Panc1 (cell line): ENCODE measurements around the gene NDUFS6. TPM values are rescaled to one million over a fixed set of nuclear protein-coding genes. Genes with fewer than 3 reads are reported as not detected.

ENCODE experiments used
- ATAC-seq: fragments of 200-7000 bp; cut with Tn5 transposase; 2 replicates; pipeline ENCODE4 v1.9.1; 2020; ENCODE audit warnings: mild to moderate bottlenecking, moderate library complexity
- BruUV-seq: library from RNA; stranded (reverse); fragments of 400-500 nt; replicated peaks from 2 replicates; lab custom pipeline; 2021; lab: Mats Ljungman, UMichigan
- CTCF ChIA-PET: fragments of 300-600 bp; sonication (Branson Sonifier 250); formaldehyde crosslinking; loops from one replicate; lab custom pipeline; 2022; ENCODE audit warnings: antibody characterized with exemption; lab: Charles Lee
- POLR2A ChIA-PET: fragments of 300-600 bp; sonication (Branson Sonifier 250); formaldehyde crosslinking; loops from one replicate; lab custom pipeline; 2022; ENCODE audit warnings: antibody characterized with exemption; lab: Charles Lee
- DNase-seq: peaks from one replicate; pipeline ENCODE4 v3.0.0-alpha.2; 2010; ENCODE audit warnings: low read depth, low spot score
- H3K27ac ChIP-seq: 2 replicates; pipeline ENCODE4 v1.5.1; 2011; ENCODE audit warnings: mild to moderate bottlenecking, low read length, inconsistent platforms
- H3K27me3 ChIP-seq: fragments of 200-500 bp; sonication (Bioruptor generic); 2 replicates; pipeline ENCODE4 v1.6.0; 2014; ENCODE audit warnings: low read length, inconsistent platforms; ENCODE audit not compliant: control insufficient read depth, insufficient read depth
- H3K36me3 ChIP-seq: fragments of 200-500 bp; sonication (Bioruptor generic); 2 replicates; pipeline ENCODE4 v1.5.1; 2014; ENCODE audit warnings: inconsistent platforms, mild to moderate bottlenecking, low read length, moderate library complexity; ENCODE audit not compliant: control insufficient read depth, insufficient read depth
- H3K4me1 ChIP-seq: 2 replicates; pipeline ENCODE4 v1.5.1; 2011; ENCODE audit warnings: inconsistent platforms, mild to moderate bottlenecking, low read length, moderate library complexity; ENCODE audit not compliant: control insufficient read depth, insufficient read depth
- H3K4me3 ChIP-seq, 2 experiments: 2 replicates each; pipeline ENCODE4 v1.5.1; 2011 to 2012; ENCODE audit warnings: low read depth in 2 of 2, low read length in 2 of 2, mild to moderate bottlenecking in 2 of 2, inconsistent platforms in 1 of 2, moderate library complexity in 1 of 2
- H3K9me3 ChIP-seq: fragments of 200-500 bp; sonication (Bioruptor generic); 2 replicates; pipeline ENCODE4 v1.5.1; 2014; ENCODE audit warnings: low read depth, mild to moderate bottlenecking, inconsistent platforms, low read length, moderate library complexity; ENCODE audit not compliant: control insufficient read depth, insufficient read depth
- POLR2AphosphoS5 ChIP-seq: IDR thresholded peaks from 2 replicates; pipeline ENCODE4 v1.6.1; 2012; ENCODE audit warnings: mild to moderate bottlenecking, low read depth, low read length, moderate library complexity
- REST ChIP-seq, 2 experiments: IDR thresholded peaks; 2 replicates each; pipeline ENCODE4 v1.6.1; 2011 to 2012; ENCODE audit warnings: low read depth in 2 of 2, control low read depth in 1 of 2, low read length in 1 of 2, mild to moderate bottlenecking in 1 of 2, moderate library complexity in 1 of 2; ENCODE audit not compliant: insufficient read depth in 1 of 2
- SIN3A ChIP-seq: IDR thresholded peaks from 2 replicates; pipeline ENCODE4 v1.6.1; 2012; ENCODE audit warnings: low read depth, mild to moderate bottlenecking, low read length, moderate library complexity, borderline replicate concordance; ENCODE audit not compliant: insufficient read depth
- TCF7L2 ChIP-seq: IDR thresholded peaks from 2 replicates; pipeline ENCODE4 v1.6.1; 2011; ENCODE audit warnings: mild to moderate bottlenecking, low read depth, low read length, inconsistent platforms
- in situ Hi-C: cut with HindIII; loops from 2 replicates; pipeline ENCODE4 v1.10.0; 2016; ENCODE audit warnings: low sequenced_read_pairs, low pct_unique_long_range_greater_than_20kb
- intact Hi-C: fragments of 100-400 bp; cut with micrococcal nuclease; formaldehyde crosslinking; loops from one replicate; pipeline ENCODE4 v1.10.0; 2022; ENCODE audit not compliant: unreplicated experiment
- total RNA-seq: library from RNA; stranded (reverse); gene quantifications from one replicate; pipeline ENCODE4 v1.2.1, GENCODE V29; 2021; ENCODE audit not compliant: unreplicated experiment
- TF ChIP-seq, protein P1 (sequence below): fragments of 450-650 bp; IDR thresholded peaks from 2 replicates; pipeline ENCODE4 v1.5.1; 2017; ENCODE audit warnings: mild to moderate bottlenecking

NDUFS6 gene
- total RNA-seq, 1 experiment from 2014 or later: 70.6 TPM

GRCh38 chr5:1817261-1818043 lies 16.2 kb downstream of the NDUFS6 start:
- intact Hi-C loops: no loop called here
- Histone ChIP-seq H3K4me3 (no peak overlapping the region), H3K27me3 (no peaks in the 10 kb centered on the region), H3K4me1 (no peaks in the 10 kb centered on the region), H3K36me3 (peaks cover 12% of the 10 kb centered on the region), H3K9me3 (no peaks in the 10 kb centered on the region), H3K27ac (no peak overlapping the region)
- BruUV-seq: no TSS peak
- POLR2A ChIA-PET: no interaction called here
- TF ChIP-seq, protein P1, sequence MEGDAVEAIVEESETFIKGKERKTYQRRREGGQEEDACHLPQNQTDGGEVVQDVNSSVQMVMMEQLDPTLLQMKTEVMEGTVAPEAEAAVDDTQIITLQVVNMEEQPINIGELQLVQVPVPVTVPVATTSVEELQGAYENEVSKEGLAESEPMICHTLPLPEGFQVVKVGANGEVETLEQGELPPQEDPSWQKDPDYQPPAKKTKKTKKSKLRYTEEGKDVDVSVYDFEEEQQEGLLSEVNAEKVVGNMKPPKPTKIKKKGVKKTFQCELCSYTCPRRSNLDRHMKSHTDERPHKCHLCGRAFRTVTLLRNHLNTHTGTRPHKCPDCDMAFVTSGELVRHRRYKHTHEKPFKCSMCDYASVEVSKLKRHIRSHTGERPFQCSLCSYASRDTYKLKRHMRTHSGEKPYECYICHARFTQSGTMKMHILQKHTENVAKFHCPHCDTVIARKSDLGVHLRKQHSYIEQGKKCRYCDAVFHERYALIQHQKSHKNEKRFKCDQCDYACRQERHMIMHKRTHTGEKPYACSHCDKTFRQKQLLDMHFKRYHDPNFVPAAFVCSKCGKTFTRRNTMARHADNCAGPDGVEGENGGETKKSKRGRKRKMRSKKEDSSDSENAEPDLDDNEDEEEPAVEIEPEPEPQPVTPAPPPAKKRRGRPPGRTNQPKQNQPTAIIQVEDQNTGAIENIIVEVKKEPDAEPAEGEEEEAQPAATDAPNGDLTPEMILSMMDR: no peak
- TF ChIP-seq TCF7L2: no peak
- no peak for TF ChIP-seq SIN3A
- TF ChIP-seq POLR2AphosphoS5: no peak
- TF ChIP-seq REST (IDR thresholded peaks at IDR 0.05; ENCODE audit: insufficient read depth in 1 of 2, low read depth in 2 of 2, low read length in 1 of 2): no peak
- CTCF ChIA-PET: no interaction called here
- ATAC-seq: peak; percentile 42
- in situ Hi-C loops: no loop called here
- no peak for DNase-seq

DNA sequence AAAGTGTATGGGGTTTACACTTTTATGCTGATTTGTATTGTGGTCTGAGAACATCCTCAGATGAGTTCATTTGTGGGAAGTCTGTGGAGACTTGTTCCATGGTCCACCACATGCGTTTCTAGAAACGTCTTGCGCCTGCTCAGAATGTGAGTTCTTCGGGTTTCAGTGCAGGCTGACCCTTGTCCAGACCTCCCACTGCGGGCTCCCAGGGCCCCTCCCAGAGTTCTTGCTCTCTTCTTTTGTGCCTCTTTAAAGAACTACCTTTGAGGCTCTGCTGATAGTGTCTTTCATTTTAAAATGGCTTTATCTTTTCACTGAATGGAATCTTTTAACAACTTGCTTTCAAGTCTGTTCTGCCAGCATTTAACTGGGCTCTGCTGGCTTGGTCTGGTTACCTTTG lies 17.6 kb downstream of the NDUFS6 start:
- ChIA-PET CTCF (no interaction called here), POLR2A (no interaction called here)
- Histone ChIP-seq H3K27me3 (no peaks in the 10 kb centered on the region), H3K36me3 (peaks cover 12% of the 10 kb centered on the region), H3K4me1 (no peaks in the 10 kb centered on the region), H3K4me3 (no peak overlapping the region), H3K27ac (no peak overlapping the region), H3K9me3 (no peaks in the 10 kb centered on the region)
- TF ChIP-seq, protein P1: no peak
- TF ChIP-seq SIN3A (no peak), POLR2AphosphoS5 (no peak), REST (IDR thresholded peaks at IDR 0.05; ENCODE audit: insufficient read depth in 1 of 2, low read depth in 2 of 2, low read length in 1 of 2) (no peak), TCF7L2 (no peak)
- intact Hi-C loops: no loop called here
- in situ Hi-C loops: no loop called here
- no TSS peak for BruUV-seq
- no peak for DNase-seq
- no peak for ATAC-seq
